ENCODE data around the gene ACHE. TPM values are rescaled to one million over a fixed set of nuclear protein-coding genes. Genes with fewer than 3 reads are reported as not detected.

Gene ACHE
- total and polyA plus RNA-seq, 4 donors, result 0.15 to 17.6 (median 0.21) TPM

DNA sequence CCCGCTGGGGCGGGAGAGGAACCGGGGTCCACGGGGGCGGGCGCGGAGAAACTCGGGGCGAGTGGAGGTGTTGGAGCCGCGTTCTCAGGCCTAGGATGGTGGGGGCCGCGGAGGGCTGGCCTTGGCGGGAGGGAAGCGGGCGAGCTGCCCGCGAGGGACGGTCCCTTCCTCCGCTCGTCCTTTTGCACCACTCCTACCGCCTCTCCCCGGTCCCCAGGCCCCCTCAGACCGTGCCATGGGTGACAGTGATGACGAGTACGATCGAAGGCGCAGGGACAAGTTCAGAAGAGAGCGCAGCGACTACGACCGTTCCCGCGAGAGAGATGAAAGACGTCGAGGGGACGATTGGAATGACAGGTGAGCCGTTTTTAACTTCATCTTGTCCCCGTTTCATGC, 20.3 kb downstream of the ACHE start:
- peaks cover 0 to 25% (median 24%) of the 10 kb centered on the region in 4 donors for H3K4me1 ChIP-seq (ENCODE audit: control insufficient read depth in 4 of 4, insufficient read depth in 4 of 4, low read length in 3 of 4)
- H3K4me3 ChIP-seq (ENCODE audit: low read depth in 1 of 3, low read length in 3 of 3), result peak overlapping the region; percentile 86 to 88 (median 86)
- DNase-seq (ENCODE audit: low spot score), result no peak
- TF ChIP-seq FOXA1 (IDR thresholded peaks at IDR 0.05) (no peak), HNF4G (IDR thresholded peaks at IDR 0.05) (no peak), RXRA (IDR thresholded peaks at IDR 0.05) (no peak)
- TF ChIP-seq, protein P1, sequence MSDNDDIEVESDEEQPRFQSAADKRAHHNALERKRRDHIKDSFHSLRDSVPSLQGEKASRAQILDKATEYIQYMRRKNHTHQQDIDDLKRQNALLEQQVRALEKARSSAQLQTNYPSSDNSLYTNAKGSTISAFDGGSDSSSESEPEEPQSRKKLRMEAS (IDR thresholded peaks at IDR 0.05), result no peak
- TF ChIP-seq, protein P2, sequence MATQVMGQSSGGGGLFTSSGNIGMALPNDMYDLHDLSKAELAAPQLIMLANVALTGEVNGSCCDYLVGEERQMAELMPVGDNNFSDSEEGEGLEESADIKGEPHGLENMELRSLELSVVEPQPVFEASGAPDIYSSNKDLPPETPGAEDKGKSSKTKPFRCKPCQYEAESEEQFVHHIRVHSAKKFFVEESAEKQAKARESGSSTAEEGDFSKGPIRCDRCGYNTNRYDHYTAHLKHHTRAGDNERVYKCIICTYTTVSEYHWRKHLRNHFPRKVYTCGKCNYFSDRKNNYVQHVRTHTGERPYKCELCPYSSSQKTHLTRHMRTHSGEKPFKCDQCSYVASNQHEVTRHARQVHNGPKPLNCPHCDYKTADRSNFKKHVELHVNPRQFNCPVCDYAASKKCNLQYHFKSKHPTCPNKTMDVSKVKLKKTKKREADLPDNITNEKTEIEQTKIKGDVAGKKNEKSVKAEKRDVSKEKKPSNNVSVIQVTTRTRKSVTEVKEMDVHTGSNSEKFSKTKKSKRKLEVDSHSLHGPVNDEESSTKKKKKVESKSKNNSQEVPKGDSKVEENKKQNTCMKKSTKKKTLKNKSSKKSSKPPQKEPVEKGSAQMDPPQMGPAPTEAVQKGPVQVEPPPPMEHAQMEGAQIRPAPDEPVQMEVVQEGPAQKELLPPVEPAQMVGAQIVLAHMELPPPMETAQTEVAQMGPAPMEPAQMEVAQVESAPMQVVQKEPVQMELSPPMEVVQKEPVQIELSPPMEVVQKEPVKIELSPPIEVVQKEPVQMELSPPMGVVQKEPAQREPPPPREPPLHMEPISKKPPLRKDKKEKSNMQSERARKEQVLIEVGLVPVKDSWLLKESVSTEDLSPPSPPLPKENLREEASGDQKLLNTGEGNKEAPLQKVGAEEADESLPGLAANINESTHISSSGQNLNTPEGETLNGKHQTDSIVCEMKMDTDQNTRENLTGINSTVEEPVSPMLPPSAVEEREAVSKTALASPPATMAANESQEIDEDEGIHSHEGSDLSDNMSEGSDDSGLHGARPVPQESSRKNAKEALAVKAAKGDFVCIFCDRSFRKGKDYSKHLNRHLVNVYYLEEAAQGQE (IDR thresholded peaks at IDR 0.05), result no peak
- peak overlapping the region; percentile 56 to 75 for H3K9ac ChIP-seq (ENCODE audit: low read depth in 1 of 2, low read length in 2 of 2)
- under 1% methylated on average over 39 of the region's 39 CpGs for WGBS
- H3K36me3 ChIP-seq (ENCODE audit: control insufficient read depth in 4 of 4, insufficient read depth in 3 of 4, low read depth in 1 of 4, low read length in 3 of 4), result peaks cover 3 to 31% (median 17%) of the 10 kb centered on the region in 4 donors
- no peaks in the 10 kb centered on the region for H3K27me3 ChIP-seq (ENCODE audit: control insufficient read depth in 4 of 4, insufficient read depth in 4 of 4, low read length in 3 of 4)
- no peaks in the 10 kb centered on the region for H3K9me3 ChIP-seq (ENCODE audit: control insufficient read depth in 4 of 4, low read length in 3 of 4)
- peak overlapping the region; percentile 88 to 93 for H3K27ac ChIP-seq (ENCODE audit: low read depth in 1 of 2, low read length in 2 of 2)

DNA sequence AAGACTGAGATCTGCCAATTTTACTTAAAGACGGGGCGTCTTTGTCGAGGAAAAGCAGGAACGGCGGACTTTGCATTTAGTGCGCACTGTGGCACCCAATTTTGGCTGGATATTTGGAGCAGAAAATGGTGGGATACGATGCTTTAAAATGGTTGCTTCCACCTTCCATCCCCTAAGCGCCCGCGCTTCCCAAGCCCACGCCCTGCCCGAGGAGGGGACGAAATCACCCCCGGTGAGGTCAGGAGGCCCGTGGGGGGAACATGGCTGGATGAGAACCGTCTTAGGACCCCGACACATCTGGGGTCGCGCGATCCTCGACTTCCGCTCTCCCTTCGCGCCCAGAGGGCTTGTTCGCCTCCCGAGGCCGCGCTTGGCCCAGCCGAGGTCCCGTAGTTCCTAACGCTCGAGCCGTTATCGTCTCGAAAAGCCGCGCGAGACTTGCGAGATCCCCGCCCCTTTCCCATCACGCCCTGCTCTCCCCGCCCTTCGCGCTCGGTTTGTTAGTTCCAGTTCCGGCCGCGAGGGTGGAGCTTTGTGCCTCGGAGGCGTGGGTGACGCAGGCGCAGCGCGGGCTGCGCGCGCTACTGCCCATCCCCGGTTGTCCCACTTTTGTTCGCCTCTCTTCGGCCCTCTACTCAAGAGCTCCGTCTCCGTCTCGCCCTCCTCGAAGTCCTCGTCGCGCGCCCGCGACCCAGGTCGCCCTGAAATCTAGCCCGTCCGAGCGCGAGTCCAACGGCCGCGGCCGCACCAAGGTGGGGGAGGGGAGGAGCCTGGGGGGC, 20.9 kb downstream of the ACHE start, which contains the start of gene SRRT:
TSS of gene SRRT (plus strand) at position 527 of the 779 bp plus-strand sequence. CDS start 488 bp downstream, outside the sequence.
- peaks cover 2 to 34% (median 18%) of the 10 kb centered on the region in 4 donors for H3K36me3 ChIP-seq (ENCODE audit: control insufficient read depth in 4 of 4, insufficient read depth in 3 of 4, low read depth in 1 of 4, low read length in 3 of 4)
- peak; percentile 97 for DNase-seq (ENCODE audit: low spot score)
- H3K27me3 ChIP-seq (ENCODE audit: control insufficient read depth in 4 of 4, insufficient read depth in 4 of 4, low read length in 3 of 4), result no peaks in the 10 kb centered on the region
- peak within 1 kb of the TSS; percentile 88 to 93 for H3K27ac ChIP-seq (ENCODE audit: low read depth in 1 of 2, low read length in 2 of 2)
- TF ChIP-seq FOXA1 (IDR thresholded peaks at IDR 0.05) (peak; percentile 7), TAF1 (conservative IDR thresholded peaks at IDR 0.05) (no peak), JUND (IDR thresholded peaks at IDR 0.05) (no peak), EGR1 (IDR thresholded peaks at IDR 0.05; ENCODE audit: low read depth in 2 of 2) (peak in 1 of 2 donors; percentile 76), RAD21 (IDR thresholded peaks at IDR 0.05) (peak in 1 of 2 donors; percentile 25), FOXA2 (IDR thresholded peaks at IDR 0.05) (no peak), GABPA (IDR thresholded peaks at IDR 0.05 in 1 of 2, conservative IDR thresholded peaks at IDR 0.05 in 1 of 2) (peak in 1 of 2 donors; percentile 91), RXRA (IDR thresholded peaks at IDR 0.05) (peak; percentile 49 to 52), HNF4A (conservative IDR thresholded peaks at IDR 0.05) (peak in 1 of 2 donors; percentile 36), NR2F2 (IDR thresholded peaks at IDR 0.05) (peak; percentile 46), SP1 (IDR thresholded peaks at IDR 0.05) (peak; percentile 81), YY1 (IDR thresholded peaks at IDR 0.05) (peak; percentile 98), HNF4G (IDR thresholded peaks at IDR 0.05) (no peak)
- TF ChIP-seq, protein P3, sequence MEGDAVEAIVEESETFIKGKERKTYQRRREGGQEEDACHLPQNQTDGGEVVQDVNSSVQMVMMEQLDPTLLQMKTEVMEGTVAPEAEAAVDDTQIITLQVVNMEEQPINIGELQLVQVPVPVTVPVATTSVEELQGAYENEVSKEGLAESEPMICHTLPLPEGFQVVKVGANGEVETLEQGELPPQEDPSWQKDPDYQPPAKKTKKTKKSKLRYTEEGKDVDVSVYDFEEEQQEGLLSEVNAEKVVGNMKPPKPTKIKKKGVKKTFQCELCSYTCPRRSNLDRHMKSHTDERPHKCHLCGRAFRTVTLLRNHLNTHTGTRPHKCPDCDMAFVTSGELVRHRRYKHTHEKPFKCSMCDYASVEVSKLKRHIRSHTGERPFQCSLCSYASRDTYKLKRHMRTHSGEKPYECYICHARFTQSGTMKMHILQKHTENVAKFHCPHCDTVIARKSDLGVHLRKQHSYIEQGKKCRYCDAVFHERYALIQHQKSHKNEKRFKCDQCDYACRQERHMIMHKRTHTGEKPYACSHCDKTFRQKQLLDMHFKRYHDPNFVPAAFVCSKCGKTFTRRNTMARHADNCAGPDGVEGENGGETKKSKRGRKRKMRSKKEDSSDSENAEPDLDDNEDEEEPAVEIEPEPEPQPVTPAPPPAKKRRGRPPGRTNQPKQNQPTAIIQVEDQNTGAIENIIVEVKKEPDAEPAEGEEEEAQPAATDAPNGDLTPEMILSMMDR (IDR thresholded peaks at IDR 0.05; ENCODE audit: low read depth, low read length, missing input control), result peak; percentile 68
- TF ChIP-seq, protein P4, sequence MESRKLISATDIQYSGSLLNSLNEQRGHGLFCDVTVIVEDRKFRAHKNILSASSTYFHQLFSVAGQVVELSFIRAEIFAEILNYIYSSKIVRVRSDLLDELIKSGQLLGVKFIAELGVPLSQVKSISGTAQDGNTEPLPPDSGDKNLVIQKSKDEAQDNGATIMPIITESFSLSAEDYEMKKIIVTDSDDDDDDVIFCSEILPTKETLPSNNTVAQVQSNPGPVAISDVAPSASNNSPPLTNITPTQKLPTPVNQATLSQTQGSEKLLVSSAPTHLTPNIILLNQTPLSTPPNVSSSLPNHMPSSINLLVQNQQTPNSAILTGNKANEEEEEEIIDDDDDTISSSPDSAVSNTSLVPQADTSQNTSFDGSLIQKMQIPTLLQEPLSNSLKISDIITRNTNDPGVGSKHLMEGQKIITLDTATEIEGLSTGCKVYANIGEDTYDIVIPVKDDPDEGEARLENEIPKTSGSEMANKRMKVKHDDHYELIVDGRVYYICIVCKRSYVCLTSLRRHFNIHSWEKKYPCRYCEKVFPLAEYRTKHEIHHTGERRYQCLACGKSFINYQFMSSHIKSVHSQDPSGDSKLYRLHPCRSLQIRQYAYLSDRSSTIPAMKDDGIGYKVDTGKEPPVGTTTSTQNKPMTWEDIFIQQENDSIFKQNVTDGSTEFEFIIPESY (IDR thresholded peaks at IDR 0.05), result peak; percentile 100
- TF ChIP-seq, protein P2 (IDR thresholded peaks at IDR 0.05), result peak; percentile 77
- TF ChIP-seq, protein P1 (IDR thresholded peaks at IDR 0.05), result peak; percentile 82
- TF ChIP-seq, protein P5, sequence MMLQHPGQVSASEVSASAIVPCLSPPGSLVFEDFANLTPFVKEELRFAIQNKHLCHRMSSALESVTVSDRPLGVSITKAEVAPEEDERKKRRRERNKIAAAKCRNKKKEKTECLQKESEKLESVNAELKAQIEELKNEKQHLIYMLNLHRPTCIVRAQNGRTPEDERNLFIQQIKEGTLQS (IDR thresholded peaks at IDR 0.05), result no peak
- peak within 1 kb of the TSS; percentile 86 to 88 (median 86) for H3K4me3 ChIP-seq (ENCODE audit: low read depth in 1 of 3, low read length in 3 of 3)
- WGBS, result 5% methylated on average over 79 of the region's 79 CpGs
- peaks cover 0 to 25% (median 24%) of the 10 kb centered on the region in 4 donors for H3K4me1 ChIP-seq (ENCODE audit: control insufficient read depth in 4 of 4, insufficient read depth in 4 of 4, low read length in 3 of 4)
- peak within 1 kb of the TSS; percentile 63 to 75 for H3K9ac ChIP-seq (ENCODE audit: low read depth in 1 of 2, low read length in 2 of 2)
- H3K9me3 ChIP-seq (ENCODE audit: control insufficient read depth in 4 of 4, low read length in 3 of 4), result no peaks in the 10 kb centered on the region

Measured in liver (tissue), 9 donors.